ENCODE results near the gene HDAC4. TPM values are rescaled to one million over a fixed set of nuclear protein-coding genes. Genes with fewer than 3 reads are reported as not detected.

HDAC4 gene
- total and polyA plus RNA-seq, 9 donors: 7.0 to 74.0 (median 46.3) TPM

DNA sequence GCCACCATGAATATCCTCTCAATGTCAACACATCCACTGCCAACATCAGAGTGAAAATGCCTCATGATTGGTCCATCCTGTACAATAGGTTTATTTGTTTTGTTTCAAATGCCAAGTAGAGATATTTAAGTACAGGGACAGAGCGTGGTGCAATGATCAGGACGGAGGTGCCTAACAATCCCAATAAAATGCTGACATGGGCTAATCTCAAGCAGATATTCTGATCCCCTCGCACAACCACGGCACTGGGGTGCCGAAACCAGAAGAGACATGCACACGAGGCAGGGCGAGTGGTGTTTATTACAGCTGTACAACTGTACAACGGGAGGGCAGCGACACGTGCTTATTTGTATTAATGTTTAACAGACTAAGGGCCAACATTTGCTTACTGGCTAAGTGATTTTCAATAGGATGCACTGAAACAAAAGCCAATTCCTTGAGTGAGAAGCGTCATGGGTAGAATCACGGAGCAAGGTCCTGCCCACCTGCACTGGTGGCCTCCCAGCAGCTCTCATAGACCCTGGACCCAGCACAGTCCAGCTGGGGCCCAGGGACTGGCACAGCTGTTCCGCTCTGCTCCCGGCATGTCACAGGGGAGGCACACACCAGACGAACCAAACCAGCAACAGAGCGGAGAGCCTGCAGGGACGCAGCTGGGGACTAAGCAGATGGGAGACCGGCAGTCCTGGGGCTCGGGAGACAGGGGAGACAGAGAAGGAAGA, 101.4 kb downstream of the HDAC4 start:
- Histone ChIP-seq H3K4me3 (no peak overlapping the region), H3K4me1 (ENCODE audit: insufficient read depth) (peaks cover 34% of the 10 kb centered on the region), H3K27me3 (no peaks in the 10 kb centered on the region), H3K36me3 (no peaks in the 10 kb centered on the region), H3K27ac (no peak overlapping the region), H3K9me3 (no peaks in the 10 kb centered on the region)
- intact Hi-C loops (cut with DNase I): no loop called here
- DNase-seq: peak in 3 of 5 donors; percentile 14 to 28 (median 16)
- WGBS, 3 donors: 89 to 92% (median 89%) methylated on average over 19 of the region's 19 CpGs
- TF ChIP-seq, protein P1, sequence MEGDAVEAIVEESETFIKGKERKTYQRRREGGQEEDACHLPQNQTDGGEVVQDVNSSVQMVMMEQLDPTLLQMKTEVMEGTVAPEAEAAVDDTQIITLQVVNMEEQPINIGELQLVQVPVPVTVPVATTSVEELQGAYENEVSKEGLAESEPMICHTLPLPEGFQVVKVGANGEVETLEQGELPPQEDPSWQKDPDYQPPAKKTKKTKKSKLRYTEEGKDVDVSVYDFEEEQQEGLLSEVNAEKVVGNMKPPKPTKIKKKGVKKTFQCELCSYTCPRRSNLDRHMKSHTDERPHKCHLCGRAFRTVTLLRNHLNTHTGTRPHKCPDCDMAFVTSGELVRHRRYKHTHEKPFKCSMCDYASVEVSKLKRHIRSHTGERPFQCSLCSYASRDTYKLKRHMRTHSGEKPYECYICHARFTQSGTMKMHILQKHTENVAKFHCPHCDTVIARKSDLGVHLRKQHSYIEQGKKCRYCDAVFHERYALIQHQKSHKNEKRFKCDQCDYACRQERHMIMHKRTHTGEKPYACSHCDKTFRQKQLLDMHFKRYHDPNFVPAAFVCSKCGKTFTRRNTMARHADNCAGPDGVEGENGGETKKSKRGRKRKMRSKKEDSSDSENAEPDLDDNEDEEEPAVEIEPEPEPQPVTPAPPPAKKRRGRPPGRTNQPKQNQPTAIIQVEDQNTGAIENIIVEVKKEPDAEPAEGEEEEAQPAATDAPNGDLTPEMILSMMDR (IDR thresholded peaks at IDR 0.05): no peak
- no peak for TF ChIP-seq EP300 (IDR thresholded peaks at IDR 0.05)
- no peak for TF ChIP-seq POLR2A (IDR thresholded peaks at IDR 0.05)

DNA sequence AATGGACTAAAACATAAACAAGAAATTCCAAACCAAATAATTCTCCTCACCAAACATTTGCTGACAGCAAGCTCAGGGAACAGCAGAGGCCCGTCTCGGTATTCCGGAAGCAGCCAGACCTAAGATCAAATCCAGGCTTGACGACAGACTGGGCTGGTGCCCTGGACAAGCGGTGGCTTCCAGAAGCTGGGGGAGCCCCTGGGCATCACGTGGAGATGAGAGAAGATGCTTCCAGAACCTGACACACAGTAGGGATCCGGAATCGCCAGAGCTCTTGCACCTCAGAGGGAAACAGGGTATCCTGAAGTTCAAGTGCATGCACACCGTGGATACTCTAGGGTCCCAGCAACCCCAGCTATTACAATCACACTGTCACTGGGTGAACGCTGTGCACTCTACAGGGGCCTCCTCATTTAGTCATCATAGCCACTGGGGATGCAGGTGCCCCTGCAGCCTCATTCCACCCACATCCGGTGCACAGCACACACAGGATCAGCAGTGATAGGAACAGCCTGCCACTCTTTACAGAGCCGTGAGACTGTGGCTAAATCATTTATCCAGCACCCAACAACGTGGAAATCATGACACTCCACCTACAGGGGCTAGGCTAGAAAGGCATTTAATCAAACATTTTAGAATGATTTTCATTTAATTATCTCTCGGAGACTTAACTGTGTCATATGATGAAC, 102.6 kb downstream of the HDAC4 start:
- DNase-seq: peak in 3 of 5 donors; percentile 18 to 36 (median 21)
- Histone ChIP-seq H3K4me1 (ENCODE audit: insufficient read depth) (peaks cover 33% of the 10 kb centered on the region), H3K27ac (no peak overlapping the region), H3K9me3 (no peaks in the 10 kb centered on the region), H3K4me3 (no peak overlapping the region), H3K36me3 (no peaks in the 10 kb centered on the region), H3K27me3 (no peaks in the 10 kb centered on the region)
- intact Hi-C loops (cut with DNase I): no loop called here
- TF ChIP-seq POLR2A (IDR thresholded peaks at IDR 0.05): no peak
- WGBS, 3 donors: 57 to 59% (median 58%) methylated on average over 14 of the region's 14 CpGs

DNA sequence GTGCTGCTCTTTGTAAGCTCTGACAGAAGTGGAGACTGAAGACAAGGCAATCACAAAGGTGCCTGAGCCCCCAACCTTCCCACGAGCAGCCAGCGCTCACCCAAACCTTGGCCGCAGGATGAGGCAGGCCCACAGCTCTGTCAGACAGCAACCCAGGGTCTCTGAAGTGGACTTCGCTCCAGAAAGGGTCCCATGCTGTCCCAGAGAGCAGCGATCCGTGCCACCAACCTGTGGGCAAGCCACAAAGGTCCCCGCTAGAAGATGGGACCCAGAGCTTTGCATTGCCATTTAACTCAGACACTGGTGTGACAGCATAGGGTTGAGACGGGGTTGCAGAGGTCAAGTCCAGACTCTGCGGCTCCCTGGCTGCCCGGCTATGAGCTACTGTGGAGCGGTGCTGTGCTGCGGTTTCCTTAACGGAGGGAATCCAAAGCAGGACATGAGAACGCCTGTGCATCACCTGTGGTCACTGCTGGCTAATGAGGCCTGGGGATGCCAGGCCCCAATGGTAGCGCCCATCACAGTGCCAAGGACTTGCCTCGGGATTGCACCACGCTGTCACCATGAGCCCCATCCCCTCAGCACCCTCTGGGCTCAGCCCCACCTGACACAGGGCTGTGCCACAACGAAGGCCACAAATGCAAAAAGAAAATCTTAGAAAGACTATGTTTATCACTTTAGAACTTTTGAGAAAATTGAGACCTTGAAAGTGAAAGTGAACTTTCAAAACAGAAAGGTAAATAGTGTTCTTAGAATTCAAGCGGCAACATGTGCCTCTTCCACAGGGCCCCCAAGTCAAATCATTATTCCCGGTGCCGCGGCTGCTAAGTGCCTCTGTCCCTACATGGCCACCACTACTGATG, 103.4 kb downstream of the HDAC4 start:
- H3K27me3 ChIP-seq: no peaks in the 10 kb centered on the region
- 75 to 86% (median 79%) methylated on average over 21 to 22 of the region's 22 CpGs for WGBS, 3 donors
- no peaks in the 10 kb centered on the region for H3K9me3 ChIP-seq
- intact Hi-C loops (cut with DNase I): no loop called here
- H3K4me1 ChIP-seq (ENCODE audit: insufficient read depth): peaks cover 25% of the 10 kb centered on the region
- H3K36me3 ChIP-seq: no peaks in the 10 kb centered on the region
- H3K4me3 ChIP-seq: no peak overlapping the region
- H3K27ac ChIP-seq: no peak overlapping the region
- peak in 3 of 5 donors; percentile 18 to 38 (median 29) for DNase-seq
- TF ChIP-seq EP300 (IDR thresholded peaks at IDR 0.05) (no peak), POLR2A (IDR thresholded peaks at IDR 0.05) (no peak)
- TF ChIP-seq, protein P1 (IDR thresholded peaks at IDR 0.05): no peak

GRCh38 chr2:239296020-239296932, 104.5 kb downstream of the HDAC4 start:
- Histone ChIP-seq H3K27me3 (no peaks in the 10 kb centered on the region), H3K4me3 (no peak overlapping the region), H3K9me3 (no peaks in the 10 kb centered on the region), H3K4me1 (ENCODE audit: insufficient read depth) (peaks cover 25% of the 10 kb centered on the region), H3K36me3 (no peaks in the 10 kb centered on the region), H3K27ac (no peak overlapping the region)
- DNase-seq: peak in 3 of 5 donors; percentile 16 to 29 (median 20)
- WGBS, 3 donors: 84 to 89% (median 84%) methylated on average over 19 of the region's 19 CpGs
- intact Hi-C loops (cut with DNase I): no loop called here
- TF ChIP-seq POLR2A (IDR thresholded peaks at IDR 0.05) (no peak), EP300 (IDR thresholded peaks at IDR 0.05) (no peak)
- TF ChIP-seq, protein P1 (IDR thresholded peaks at IDR 0.05): no peak
